LNCaP clone FGC (cell line): ENCODE results near the gene BICDL1.
A peak's percentile ranks its signal among the peaks of the same experiment; 100 is the strongest.

Experiments
- DNase-seq: peaks from one replicate; pipeline ENCODE4 v3.0.0-alpha.2; 2011; ENCODE audit warnings: low read depth
- H3K4me3 ChIP-seq: 2 replicates; pipeline ENCODE4 v1.5.1; 2011; ENCODE audit warnings: mild to moderate bottlenecking, low read depth, low read length, control low read depth
- TF ChIP-seq, protein P1 (sequence below): IDR thresholded peaks from 2 replicates; pipeline ENCODE4 v1.5.1; 2012; ENCODE audit warnings: mild to moderate bottlenecking; ENCODE audit not compliant: control insufficient read depth, insufficient read depth; ENCODE audit errors: extremely low read depth

The BICDL1 gene

DNA sequence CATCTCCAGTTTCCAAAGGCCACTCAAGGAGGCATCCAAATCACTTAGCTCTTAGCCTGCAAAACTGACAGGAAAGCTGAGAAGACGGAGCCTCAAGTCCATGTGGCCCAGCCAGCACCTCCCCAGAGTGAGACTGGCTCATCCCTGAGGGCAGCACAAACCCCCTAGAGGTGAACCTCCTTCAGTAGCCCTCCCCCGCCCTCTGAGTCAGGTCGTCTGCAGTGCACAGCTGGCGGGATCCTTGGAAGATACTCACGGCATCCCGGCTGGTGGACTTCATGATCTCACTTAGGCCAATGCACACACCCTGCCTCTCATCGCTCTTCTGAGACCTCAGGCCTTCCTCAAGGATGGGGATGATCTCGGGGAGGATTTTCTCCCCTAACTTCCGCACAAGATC lies 151.6 kb downstream of the BICDL1 start:
- no peak overlapping the region for H3K4me3 ChIP-seq
- TF ChIP-seq, protein P1, sequence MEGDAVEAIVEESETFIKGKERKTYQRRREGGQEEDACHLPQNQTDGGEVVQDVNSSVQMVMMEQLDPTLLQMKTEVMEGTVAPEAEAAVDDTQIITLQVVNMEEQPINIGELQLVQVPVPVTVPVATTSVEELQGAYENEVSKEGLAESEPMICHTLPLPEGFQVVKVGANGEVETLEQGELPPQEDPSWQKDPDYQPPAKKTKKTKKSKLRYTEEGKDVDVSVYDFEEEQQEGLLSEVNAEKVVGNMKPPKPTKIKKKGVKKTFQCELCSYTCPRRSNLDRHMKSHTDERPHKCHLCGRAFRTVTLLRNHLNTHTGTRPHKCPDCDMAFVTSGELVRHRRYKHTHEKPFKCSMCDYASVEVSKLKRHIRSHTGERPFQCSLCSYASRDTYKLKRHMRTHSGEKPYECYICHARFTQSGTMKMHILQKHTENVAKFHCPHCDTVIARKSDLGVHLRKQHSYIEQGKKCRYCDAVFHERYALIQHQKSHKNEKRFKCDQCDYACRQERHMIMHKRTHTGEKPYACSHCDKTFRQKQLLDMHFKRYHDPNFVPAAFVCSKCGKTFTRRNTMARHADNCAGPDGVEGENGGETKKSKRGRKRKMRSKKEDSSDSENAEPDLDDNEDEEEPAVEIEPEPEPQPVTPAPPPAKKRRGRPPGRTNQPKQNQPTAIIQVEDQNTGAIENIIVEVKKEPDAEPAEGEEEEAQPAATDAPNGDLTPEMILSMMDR, result no peak
- DNase-seq, result no peak

DNA sequence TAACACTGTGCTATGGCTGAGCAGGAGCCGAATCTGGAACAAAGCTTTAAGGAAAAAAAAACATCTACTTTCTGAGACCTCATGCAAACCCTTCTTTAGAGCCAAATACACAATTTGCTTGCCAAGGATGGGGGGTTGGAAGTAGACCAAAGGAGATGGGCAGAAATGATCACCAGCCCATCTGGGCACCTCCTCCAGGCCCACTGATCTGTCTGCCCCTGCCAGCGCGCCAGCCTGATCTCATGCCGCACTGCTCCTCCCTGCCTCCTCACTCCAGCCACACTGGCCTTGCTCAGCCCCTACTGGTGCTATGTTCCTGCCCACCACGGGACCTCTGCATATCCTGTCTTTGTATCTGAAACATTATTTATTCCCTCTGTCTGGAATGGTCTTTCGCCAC lies 152.3 kb downstream of the BICDL1 start:
- no peak overlapping the region for H3K4me3 ChIP-seq
- no peak for DNase-seq
- TF ChIP-seq, protein P1, result no peak

DNA sequence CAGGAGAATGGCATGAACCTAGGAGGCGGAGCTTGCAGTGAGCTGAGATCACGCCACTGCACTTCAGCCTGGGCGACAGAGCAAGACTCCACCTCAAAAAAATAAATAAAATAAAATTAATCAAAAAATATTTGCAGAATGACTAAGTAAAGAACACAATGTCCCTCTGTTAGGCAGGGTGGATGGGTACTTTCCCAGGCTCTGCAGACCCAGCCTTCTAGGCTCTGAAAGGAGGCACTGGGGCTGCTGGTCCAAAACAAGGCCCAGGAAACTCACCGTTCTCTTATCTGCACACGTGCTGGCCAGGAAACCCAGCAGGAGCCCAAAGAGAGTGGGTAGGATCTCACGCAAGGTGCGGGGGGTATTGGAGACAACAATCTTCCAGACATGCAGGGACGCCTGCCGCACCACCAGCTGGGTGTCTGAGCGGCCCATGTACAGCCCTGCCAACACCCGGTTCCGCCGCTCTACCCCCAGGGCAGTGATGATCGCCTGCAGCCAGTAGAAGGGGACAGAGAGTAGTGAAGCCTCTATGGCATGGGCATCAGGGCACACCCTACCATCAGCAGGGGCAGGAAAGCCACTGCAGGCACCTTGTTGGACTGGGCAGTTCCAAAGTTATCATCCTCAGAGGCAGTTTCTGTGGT lies 153.3 kb downstream of the BICDL1 start:
- TF ChIP-seq, protein P1, result no peak
- H3K4me3 ChIP-seq, result no peak overlapping the region
- DNase-seq, result peak; percentile 10
